Left lung (tissue), 10 donors: Measurements from ENCODE around the gene TIMM22. TPM values are rescaled to one million over a fixed set of nuclear protein-coding genes. Genes with fewer than 3 reads are reported as not detected.
"Not testable (repeated sequence)": the region's sequence is repeated elsewhere in the genome, so short reads cannot be mapped to it uniquely, and the experiment has no call there.

Source experiments
- ATAC-seq: fragments of 200-7000 bp; cut with Tn5 transposase; one replicate; pipeline ENCODE4 v1.9.1; 2020; ENCODE audit warnings: moderate library complexity
- DNase-seq, 4 donors: peaks; one replicate each; pipeline ENCODE4 v3.0.0-alpha.2; 2013 to 2020
- H3K27ac ChIP-seq, 2 donors: fragments of 200-600 bp; sonication (generic) in 1 of 2; one replicate each; pipeline versions ENCODE4 v1.5.0 to v1.8.0; 2020 to 2021
- H3K27me3 ChIP-seq, 2 donors: fragments of 200-600 bp; sonication (generic) in 1 of 2; one replicate each; pipeline versions ENCODE4 v1.5.0 to v1.8.0; 2020 to 2021
- H3K36me3 ChIP-seq, 2 donors: fragments of 200-600 bp; sonication (generic) in 1 of 2; one replicate each; pipeline versions ENCODE4 v1.5.0 to v1.8.0; 2020 to 2021
- H3K4me1 ChIP-seq, 2 donors: fragments of 200-600 bp; one replicate each; pipeline ENCODE4 v1.8.0; 2021
- H3K4me3 ChIP-seq, 2 donors: fragments of 200-600 bp; sonication (generic) in 1 of 2; one replicate each; pipeline versions ENCODE4 v1.5.0 to v1.8.0; 2020 to 2021; ENCODE audit warnings: mild to moderate bottlenecking in 1 of 2
- H3K9me3 ChIP-seq, 2 donors: fragments of 200-600 bp; sonication (generic) in 1 of 2; one replicate each; pipeline versions ENCODE4 v1.5.0 to v1.8.0; 2020 to 2021
- CTCF ChIP-seq, 2 donors: fragments of 200-600 bp; sonication (generic) in 1 of 2; IDR thresholded peaks; one replicate each; pipeline versions ENCODE4 v1.5.0 to v1.8.0; 2021; ENCODE audit warnings: antibody characterized with exemption in 2 of 2
- intact Hi-C, 2 donors: fragments of 100-400 bp; cut with DNase I; formaldehyde crosslinking; loops; one replicate each; pipeline versions ENCODE4 v1.11.2 to v1.14.2; 2022
- polyA plus RNA-seq, 6 donors: library from polyadenylated mRNA; unstranded; fragments of 120-200 nt; gene quantifications; one replicate each; pipeline ENCODE4 v1.2.1, GENCODE V29; 2013; ENCODE audit not compliant: insufficient read length in 6 of 6
- total RNA-seq, 2 donors: library from RNA; stranded (reverse); fragmentation: NEBNext Ultra II Directional; extraction: Animal tissue kit (Norgen Biotek cat#: 25700); gene quantifications; one replicate each; pipeline ENCODE4 v1.2.1, GENCODE V29; 2021
- donor health status: DM: no; HTN: yes; CAD: no.
- donor health status: DM: no; HTN: no; CAD: no.

The TIMM22 gene
- total and polyA plus RNA-seq, 8 donors = 10.6 to 18.4 (median 15.4) TPM

GRCh38 chr17:965311-965989 lies 31.5 kb upstream of the TIMM22 start:
- no peak for ATAC-seq
- intact Hi-C loops = no loop called here
- H3K27ac ChIP-seq = no peak overlapping the region

GRCh38 chr17:967122-967521 lies 29.8 kb upstream of the TIMM22 start:
- H3K4me1 ChIP-seq = no peaks in the 10 kb centered on the region
- H3K27ac ChIP-seq = no peak overlapping the region
- TF ChIP-seq CTCF (IDR thresholded peaks at IDR 0.05) = no peak
- no peaks in the 10 kb centered on the region for H3K9me3 ChIP-seq
- ATAC-seq (no peak), DNase-seq (no peak)
- no peak overlapping the region for H3K4me3 ChIP-seq
- H3K27me3 ChIP-seq = peaks cover 0 to 15% of the 10 kb centered on the region in 2 donors
- intact Hi-C loops = no loop called here
- no peaks in the 10 kb centered on the region for H3K36me3 ChIP-seq

More at GRCh38 chr17:965311-965989, 31.5 kb upstream of the TIMM22 start:
- DNase-seq = no peak
- no peak overlapping the region for H3K4me3 ChIP-seq
- H3K27me3 ChIP-seq = peaks cover 0 to 9% of the 10 kb centered on the region in 2 donors
- no peaks in the 10 kb centered on the region for H3K9me3 ChIP-seq
- H3K4me1 ChIP-seq = no peaks in the 10 kb centered on the region
- no peaks in the 10 kb centered on the region for H3K36me3 ChIP-seq
- TF ChIP-seq CTCF (IDR thresholded peaks at IDR 0.05) = no peak

GRCh38 chr17:968812-969730 lies 27.9 kb upstream of the TIMM22 start:
- H3K9me3 ChIP-seq = no peaks in the 10 kb centered on the region
- DNase-seq = no peak
- peak; percentile 54 for ATAC-seq
- H3K27ac ChIP-seq = no peak overlapping the region
- H3K36me3 ChIP-seq = no peaks in the 10 kb centered on the region
- no peaks in the 10 kb centered on the region for H3K4me1 ChIP-seq
- peaks cover 0 to 15% of the 10 kb centered on the region in 2 donors for H3K27me3 ChIP-seq
- TF ChIP-seq CTCF (IDR thresholded peaks at IDR 0.05) = no peak
- intact Hi-C loops = no loop called here
- no peak overlapping the region for H3K4me3 ChIP-seq

- no peak for TF ChIP-seq CTCF (IDR thresholded peaks at IDR 0.05)
- H3K4me1 ChIP-seq = no peaks in the 10 kb centered on the region
- no peak for DNase-seq
- peak; percentile 56 for ATAC-seq
- no peaks in the 10 kb centered on the region for H3K36me3 ChIP-seq
- intact Hi-C loops = loop anchor here in 1 of 2 donors (10.0 kb wide), 1 partner anchor 65 kb away; no protein-coding TSS in a partner anchor
- H3K27me3 ChIP-seq = peaks cover 0 to 15% of the 10 kb centered on the region in 2 donors
- no peak overlapping the region for H3K4me3 ChIP-seq
- H3K27ac ChIP-seq = no peak overlapping the region
- no peaks in the 10 kb centered on the region for H3K9me3 ChIP-seq
These were observed 27.0 kb upstream of the TIMM22 start for GRCh38 chr17:969811-970355.

GRCh38 chr17:970364-970763 lies 26.6 kb upstream of the TIMM22 start:
- Histone ChIP-seq H3K27ac (no peak overlapping the region), H3K4me1 (peaks cover 0 to 4% of the 10 kb centered on the region in 2 donors), H3K4me3 (no peak overlapping the region), H3K36me3 (no peaks in the 10 kb centered on the region), H3K27me3 (peaks cover 0 to 15% of the 10 kb centered on the region in 2 donors), H3K9me3 (no peaks in the 10 kb centered on the region)
- no peak for TF ChIP-seq CTCF (IDR thresholded peaks at IDR 0.05)
- DNase-seq (no peak), ATAC-seq (peak; percentile 66)
- intact Hi-C loops = loop anchor here in 1 of 2 donors (10.0 kb wide), 1 partner anchor 66 kb away; no protein-coding TSS in a partner anchor

GRCh38 chr17:971861-972260 lies 25.1 kb upstream of the TIMM22 start:
- not testable (repeated sequence) for H3K36me3 ChIP-seq, H3K4me1 ChIP-seq, H3K4me3 ChIP-seq, DNase-seq, H3K27ac ChIP-seq, H3K9me3 ChIP-seq, ATAC-seq
- intact Hi-C loops = loop anchor here in 1 of 2 donors (10.0 kb wide), 1 partner anchor 67 kb away; no protein-coding TSS in a partner anchor
- H3K27me3 ChIP-seq = peaks cover 0 to 21% of the 10 kb centered on the region in 2 donors
